ENCODE data around the gene WDR55.
A peak's percentile ranks its signal among the peaks of the same experiment; 100 is the strongest.
"Not testable (repeated sequence)": the region's sequence is repeated elsewhere in the genome, so short reads cannot be mapped to it uniquely, and the experiment has no call there.

Gene WDR55

DNA sequence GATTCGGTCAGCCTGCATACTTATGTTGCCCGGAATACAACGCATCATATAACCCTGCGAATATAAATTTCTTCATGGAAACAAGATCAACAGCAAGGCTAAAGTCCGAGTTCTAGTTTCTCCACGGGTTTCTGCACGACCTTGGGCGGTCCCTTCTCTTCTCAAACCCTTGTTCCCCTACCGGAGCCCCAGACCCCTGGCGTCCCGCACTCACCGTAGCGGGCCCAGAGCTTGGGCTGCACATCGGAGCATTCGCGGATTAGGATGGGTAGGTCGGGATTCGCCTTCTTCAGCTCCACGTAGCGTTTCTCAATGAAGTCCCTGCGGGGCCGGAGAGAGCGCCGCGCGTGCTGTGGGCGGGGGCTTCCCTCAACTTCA lies 17.7 kb upstream of the WDR55 start:
- no peak for DNase-seq (ENCODE audit: low spot score)

DNA sequence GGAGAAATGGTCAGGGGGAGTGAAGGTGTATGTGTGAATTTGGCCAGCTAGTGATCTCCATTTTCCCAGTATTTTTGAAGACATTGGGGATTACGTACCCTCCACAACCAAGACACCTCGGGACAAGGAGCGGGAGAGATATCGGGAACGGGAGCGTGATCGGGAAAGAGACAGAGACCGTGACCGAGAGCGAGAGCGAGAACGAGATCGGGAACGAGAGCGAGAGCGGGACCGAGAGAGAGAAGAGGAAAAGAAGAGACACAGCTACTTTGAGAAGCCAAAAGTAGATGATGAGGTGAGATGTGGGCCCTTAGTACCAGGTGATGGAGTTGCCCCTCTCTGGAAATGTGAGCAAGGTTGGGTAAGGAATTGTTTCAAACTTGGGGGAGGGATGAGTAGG lies 5.8 kb upstream of the WDR55 start:
- DNase-seq (ENCODE audit: low spot score), result no peak

DNA sequence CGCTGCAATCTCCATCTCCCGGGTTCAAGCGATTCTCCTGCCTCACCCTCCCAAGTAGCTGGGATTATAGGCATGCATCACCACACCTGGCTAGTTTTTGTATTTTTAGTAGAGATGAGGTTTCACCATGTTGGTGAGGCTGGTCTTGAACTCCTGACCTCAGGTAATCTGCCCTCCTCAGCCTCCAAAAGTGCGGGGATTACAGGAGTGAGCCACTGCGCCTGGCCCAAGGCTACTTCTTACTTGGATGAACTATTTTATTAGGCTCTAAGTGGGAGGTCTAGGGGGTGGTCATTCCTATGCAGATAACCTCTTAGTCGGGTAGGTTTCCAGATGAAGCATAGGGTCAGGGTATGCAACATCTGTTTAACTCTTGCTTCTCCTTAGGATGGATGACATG lies 4.3 kb upstream of the WDR55 start:
- not testable (repeated sequence) for DNase-seq (ENCODE audit: low spot score)

DNA sequence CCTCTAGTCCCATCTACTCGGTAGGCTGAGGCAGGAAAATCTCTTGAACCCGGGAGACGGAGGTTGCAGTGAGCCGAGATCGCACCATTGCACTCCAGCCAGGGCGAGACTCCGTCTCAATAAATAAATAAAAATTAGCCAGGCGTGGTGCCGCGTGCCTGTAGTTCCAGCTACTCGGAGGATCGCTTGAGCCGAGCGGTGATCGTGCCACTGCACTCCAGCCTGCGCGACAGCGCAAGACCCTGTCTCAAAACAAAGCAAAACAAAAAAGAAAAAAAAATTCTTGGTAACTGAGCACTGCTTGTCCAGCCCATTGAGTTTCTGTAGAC lies 710 bp upstream of the WDR55 start:
- no peak for DNase-seq (ENCODE audit: low spot score)

DNA sequence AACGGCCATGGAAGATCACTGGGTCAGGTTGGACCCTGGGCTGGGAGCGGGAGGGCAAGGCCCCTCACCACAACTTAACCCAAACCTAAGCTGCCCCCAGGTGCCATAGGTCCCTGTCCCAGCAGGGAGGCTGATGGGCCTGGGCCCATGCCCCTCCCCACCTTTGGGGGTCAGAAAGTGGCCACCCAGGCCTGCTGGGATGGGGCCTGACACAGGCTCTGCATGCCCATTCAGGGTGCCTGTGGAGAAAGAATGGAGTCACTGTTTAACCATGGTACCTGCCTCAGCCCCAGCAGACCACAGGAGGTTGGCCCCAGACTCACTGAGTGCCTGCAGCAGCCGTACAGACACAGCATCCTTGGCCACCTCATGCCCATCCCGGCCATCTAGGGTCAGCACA lies 6.3 kb downstream of the WDR55 start:
- not testable (repeated sequence) for DNase-seq (ENCODE audit: low spot score)

DNA sequence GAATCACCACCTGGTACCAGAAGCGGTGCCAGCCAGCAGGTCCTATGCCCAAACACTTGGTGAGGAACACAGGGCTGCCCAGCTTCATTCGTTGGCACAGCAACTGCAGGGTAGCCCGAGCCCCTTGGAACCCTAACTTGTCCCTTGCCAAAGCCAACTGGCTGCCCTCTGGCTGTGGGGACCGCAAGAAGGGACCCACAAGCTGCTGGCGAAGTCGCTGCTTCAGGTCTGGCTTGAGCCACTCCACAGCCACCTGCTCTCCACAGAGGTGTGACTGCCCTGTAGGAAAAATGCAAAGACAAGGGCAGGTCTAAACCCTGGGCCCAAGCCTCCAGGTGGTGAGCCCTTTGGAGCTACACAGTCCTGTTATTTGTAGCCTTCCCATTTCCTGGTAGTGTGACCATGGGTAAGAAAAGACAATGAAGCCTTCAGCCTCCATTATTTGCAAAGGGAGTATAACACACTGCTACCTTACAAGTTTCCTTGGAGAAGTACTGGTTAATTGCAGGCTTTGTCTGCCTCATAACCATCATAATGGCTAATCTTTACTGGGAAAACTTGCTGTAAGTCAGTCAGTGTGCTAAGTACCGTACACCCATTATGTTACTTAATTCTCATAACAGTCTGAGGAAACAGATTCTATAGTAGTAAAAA lies 6.9 kb downstream of the WDR55 start:
- DNase-seq (ENCODE audit: low spot score), result no peak

DNA sequence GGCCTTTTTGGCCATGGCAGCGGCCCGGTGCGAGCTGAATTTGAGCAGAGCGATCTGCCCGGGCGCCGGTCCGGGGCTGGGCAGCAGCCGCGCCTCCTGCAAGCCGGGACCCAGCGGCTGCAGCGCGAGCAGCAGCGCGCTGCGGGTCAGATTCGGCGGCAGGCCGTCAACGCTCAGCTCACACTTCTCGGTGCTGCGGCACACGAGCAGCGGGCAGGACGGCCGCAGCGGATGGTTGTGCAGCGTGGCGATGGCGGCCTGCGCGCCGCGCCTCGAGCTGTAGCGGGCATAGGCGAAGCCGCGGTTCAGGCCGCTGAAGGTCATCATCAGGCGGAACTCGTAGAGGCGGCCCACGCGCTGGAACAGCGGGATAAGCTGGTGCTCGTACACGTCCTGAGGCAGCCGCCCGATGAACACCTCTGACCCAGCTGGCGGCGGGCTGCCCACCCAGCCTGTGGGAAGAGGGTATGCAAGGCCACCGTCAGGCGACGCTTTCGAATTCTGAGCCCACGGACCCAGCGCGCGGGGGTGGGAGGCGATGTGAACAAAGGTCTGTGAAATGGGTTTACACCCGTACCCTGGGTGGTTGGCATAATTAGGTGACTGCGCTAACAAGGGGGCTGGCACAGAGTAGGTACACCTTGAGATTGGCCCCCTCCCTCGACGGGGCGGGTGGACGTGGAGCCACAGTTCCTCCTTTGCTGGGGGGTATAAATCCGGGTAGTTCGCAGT lies 7.9 kb downstream of the WDR55 start:
- DNase-seq (ENCODE audit: low spot score), result no peak

DNA sequence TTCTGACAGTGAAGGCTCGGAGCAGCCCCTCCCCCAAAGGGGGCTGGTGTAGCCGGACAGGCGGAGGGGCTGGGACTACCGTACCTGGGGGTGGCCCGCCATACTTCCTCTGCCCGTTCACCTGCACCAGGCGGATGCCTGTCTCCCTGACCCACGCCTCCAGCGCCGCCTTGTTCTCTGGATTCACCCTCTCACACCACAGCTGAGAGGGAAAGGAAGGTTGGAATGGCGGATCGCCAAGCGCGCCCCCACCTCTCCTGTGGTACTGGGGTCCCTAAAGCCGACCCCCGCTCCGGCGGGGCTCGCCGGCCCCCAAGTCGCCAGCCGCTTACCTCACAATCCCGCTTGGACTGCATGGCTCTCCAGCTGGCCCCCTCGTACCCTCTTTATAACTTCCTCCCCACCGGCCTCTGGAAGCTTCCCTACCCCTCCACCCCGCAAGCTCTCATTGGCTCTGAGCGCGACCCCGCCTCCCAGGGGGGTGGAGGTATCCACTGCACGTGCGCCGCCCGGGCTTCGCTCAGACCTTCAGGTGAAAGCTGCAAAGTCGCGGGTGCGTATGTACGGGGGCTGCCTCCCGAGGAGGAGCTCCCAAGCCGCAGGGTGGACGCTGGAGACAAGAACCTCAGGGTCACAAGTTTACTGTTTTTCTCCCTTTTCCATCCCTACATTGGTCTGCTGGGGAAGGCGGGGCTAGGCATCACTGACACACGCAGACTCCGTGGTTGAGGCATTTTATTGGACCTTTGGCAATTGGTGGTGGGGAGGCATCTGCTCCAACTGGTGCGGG lies 8.7 kb downstream of the WDR55 start, which contains the start of gene DND1:
TSS of gene DND1 (minus strand) at position 390 of the 790 bp plus-strand sequence. CDS start at position 356, 34 bp downstream.
- no peak for DNase-seq (ENCODE audit: low spot score)

DNA sequence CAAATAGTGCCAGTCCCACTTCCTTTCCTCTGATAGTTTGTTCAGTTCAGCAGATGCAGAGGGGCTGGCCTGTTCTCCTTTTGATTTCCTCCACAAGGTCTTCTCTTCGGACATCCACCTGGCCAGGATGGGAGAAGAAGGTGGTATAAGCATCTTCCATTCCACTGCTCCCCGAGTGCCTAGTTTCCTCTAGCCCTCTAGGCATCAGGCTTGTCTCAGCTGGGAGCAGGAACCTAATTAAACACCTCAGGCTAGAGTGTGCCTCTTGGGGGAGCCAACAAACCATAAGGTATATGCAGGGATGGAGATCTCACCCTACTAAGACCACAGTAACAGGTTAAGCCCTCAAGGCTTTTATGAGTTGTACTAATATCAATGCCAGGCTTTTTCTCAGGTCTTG lies 9.5 kb downstream of the WDR55 start:
- DNase-seq (ENCODE audit: low spot score), result no peak

DNA sequence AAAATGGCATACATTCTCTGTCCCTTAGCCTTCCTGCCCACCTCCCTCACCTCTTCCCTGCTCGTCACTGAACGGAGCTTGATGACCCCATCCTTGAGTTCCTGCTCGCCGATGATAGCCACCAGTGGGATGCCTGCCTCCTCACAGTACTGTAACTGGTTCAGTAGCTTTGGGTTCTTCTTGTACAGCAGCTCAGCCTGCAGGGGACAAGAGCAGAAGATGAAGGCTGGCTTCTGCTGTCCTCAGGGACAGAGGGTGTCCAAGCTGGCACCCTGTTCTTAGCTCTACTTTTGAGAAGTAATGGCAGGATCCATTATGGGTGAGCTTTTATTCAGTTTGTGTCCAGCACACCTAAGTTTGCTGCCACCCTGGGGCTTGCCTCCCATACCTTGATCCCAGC lies 9.9 kb downstream of the WDR55 start:
- no peak for DNase-seq (ENCODE audit: low spot score)

DNA sequence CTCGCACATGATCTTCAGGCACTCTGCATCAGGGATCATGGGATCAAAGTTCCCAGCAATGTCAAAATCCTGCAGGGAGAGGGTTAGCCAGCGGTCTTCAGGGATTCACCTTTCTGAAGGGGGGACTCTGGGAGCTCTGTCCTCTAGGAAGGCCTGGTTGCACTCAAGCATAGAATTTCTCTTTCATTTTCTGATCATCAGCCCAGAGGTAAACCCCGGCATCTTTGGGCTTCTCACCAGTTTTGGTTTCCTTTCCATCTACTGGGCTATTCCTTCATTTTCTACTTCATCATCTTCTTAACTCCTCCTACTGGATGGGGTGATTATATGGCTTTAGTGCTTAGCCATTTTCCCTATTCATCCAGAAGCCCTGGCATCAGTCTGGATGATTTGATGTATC lies 13.2 kb downstream of the WDR55 start:
- no peak for DNase-seq (ENCODE audit: low spot score)

DNA sequence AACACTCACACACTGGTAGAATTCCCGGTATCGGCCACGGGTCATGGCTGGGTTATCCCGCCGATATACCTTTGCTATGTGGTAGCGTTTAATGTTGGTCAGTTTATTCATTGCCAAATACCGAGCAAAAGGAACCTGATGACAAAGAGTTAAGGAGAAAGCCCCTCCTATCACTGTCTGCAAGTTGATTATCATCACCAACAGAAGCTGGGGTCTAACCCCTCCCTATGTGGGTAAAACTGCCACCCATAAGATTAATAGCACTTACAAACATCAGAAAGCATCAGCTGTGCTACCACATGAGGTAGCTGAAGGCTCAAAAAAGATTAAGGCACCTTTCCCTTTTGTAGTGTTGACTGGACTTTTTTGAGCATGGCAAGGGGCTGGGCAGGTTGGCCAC lies 14.3 kb downstream of the WDR55 start:
- DNase-seq (ENCODE audit: low spot score), result no peak

DNA sequence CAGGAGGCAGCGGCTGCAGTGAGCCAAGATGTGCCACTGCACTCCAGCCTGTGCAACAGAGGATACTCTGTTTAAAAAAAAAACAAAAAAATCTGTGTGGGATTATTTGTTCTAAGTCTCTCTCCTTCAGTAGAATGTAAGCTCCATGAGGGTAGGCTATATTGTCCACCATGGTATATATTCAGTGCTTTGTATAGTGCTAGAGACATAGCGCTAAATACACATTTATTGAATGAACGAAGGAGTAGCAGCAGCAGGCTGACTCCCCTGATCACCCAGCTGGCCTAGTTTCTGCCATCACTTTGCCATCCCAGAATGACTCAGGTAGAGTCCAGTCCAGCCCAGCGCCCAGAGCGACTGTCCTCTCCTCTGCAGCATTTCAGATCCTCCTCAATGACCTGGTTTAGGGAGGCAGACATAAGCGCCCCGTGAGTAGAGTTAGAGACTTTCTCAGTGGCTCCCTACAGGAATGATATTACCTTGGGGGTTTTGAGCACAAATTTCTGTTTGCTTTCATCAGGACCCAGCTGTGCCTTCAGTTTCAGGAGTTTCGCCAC lies 25.8 kb downstream of the WDR55 start:
- peak; percentile 25 for DNase-seq (ENCODE audit: low spot score)

DNA sequence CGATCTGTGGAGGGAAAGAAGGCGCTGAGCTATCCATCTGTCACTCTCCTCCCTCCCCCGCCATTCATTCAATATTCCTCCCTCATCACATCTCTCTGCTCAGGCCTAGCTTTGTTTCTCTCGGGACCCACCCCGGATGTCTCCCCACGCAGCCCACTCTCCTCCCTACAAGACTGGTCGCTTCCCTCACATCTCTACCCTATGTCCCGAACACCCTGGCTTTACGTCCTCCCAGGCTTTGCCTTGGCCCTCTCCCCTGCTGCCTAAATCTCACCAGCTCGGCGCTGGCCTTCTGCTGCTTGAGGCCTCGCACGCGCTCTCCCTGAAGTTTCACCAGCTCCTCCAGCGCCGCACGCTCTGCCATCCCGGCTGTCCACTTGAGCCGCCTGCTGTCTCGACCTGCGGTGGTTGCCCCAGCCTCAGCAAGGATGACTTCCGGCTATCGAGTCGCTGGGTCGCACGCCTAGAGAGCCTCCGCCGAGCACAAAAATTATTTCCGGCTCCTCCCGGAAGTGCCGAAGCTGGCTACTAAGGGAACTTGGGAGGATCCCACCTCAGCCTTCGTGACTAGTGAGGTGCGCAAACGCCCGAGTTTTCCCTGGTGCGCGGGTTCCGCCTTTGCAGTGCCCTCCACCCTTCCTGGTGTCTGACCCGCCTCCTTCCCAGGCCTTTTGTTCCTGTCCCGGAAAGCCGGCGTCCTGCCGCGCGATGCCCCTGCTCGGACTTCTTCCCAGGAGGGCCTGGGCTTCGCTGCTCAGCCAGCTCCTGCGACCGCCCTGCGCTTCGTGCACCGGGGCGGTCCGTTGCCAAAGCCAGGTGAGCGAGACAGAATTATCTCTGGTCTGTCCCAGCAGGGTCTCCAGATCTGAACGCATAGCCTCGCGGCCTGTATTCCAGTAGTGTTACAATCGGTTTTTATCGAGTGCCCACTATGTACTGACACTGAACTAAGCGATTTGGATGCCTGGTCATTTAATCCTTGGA lies 26.5 kb downstream of the WDR55 start, which contains the start of the genes HARS1 and HARS2:
TSS of gene HARS1 (minus strand) at position 430 of the 984 bp plus-strand sequence. CDS start at position 364, 66 bp downstream.
TSS of gene HARS2 (plus strand) at position 515 of the 984 bp plus-strand sequence. CDS start at position 709, 194 bp downstream.
- DNase-seq (ENCODE audit: low spot score), result peak; percentile 98

DNA sequence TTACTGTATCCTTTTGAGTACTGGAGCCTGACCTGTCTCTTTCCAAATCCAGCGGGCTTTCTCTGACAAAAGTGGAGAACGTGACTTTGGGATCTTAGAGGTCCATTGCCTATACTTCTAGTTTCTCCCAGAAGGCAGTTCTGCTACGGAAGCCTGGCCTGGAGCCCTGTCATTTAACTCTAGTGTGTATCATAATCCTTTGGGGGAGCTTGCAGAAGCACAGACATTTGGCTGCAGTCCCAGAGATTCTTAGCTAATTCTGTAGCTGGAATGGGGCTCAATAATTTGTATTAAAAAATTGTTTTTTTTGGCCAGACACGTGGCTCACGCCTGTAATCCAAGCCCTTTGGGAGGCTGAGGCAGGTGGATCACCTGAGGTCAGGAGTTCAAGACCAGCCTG lies 29.6 kb downstream of the WDR55 start:
- DNase-seq (ENCODE audit: low spot score), result no peak

DNA sequence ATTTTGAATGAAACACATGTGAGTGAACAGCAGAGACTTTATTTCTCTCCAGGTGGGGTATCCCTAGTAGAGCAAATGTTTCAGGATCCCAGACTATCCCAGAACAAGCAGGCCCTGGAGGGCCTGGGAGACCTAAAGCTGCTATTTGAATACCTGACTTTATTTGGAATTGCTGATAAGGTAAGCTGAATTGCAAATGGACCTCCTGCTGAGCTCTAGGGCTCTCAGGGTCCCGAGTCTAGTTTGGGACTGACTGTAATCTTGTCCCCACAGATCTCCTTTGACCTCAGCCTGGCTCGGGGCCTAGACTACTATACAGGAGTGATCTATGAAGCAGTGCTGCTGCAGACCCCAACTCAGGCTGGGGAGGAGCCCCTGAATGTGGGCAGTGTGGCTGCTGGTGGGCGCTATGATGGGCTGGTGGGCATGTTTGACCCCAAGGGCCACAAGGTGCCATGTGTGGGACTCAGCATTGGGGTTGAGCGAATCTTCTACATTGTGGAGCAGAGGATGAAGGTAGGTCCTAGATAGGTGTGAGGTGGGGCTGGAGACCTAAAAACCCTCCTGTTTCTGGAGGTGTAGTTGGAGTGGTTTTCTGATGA lies 32.3 kb downstream of the WDR55 start:
- no peak for DNase-seq (ENCODE audit: low spot score)

DNA sequence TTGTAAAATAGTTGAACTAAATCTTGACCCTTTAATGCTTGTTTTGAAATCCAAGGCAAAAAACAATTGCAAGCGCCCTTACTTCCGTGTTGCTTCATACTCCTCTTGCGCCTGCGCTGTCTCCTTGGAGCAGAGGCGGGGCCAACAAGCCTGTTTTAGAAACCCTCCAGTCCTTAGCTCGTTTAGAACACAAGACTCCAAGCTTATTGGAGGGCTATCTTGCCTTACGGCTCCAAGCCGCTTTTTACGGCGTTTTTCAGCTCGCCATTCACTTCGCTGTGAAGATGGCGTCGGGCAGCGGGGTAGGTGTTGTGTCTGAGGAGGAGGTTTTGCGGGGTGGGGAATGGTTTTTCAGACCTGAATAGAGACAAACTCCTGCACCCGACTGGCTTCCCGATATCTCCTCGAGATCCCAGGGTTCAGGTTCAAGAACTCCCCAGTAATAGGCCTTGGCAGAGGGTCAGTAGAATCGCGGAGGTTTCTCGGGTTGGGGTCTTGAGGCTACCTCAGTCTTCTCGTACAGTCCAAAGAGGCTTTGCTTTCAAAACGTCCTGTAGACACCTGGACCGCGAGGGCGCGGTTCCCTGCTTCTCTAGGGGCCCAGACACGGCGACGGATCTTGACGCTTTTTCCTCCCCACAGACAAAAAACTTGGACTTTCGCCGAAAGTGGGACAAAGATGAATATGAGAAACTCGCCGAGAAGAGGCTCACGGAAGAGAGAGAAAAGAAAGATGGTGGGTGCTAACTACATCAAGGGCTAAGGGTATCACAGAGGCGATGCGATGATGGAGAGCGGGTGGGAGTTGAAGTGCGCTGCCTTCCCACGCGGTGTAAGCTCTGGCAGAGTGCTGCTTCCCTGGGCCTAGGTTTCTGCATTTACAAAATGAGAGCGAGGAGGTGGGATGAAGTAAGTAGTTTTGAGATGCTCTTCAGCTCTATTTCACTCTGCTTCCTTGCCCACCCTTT lies 35.8 kb downstream of the WDR55 start, which contains the start of gene ZMAT2:
TSS of gene ZMAT2 (plus strand) at position 271 of the 968 bp plus-strand sequence. CDS start at position 285, 14 bp downstream.
- peak; percentile 99 for DNase-seq (ENCODE audit: low spot score)

DNA sequence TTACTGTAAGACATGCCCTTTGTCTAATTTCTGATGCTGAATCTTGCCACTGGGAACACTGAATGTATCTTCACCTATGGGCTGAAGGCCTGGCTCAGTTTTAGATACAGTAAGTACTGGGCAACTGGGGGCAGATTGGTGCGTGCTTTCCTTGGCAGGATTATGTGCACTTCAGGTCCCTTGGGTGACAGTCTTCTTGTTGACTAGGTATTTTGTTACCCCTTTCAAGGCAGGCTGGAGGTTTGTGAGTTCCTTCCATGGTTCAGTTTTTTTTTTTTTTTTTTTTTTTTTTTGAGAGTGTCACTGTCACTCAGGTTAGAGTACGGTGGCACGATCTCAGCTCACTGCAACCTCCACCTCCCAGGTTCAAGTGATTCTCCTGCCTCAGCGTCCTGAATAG lies 43.1 kb downstream of the WDR55 start:
- DNase-seq (ENCODE audit: low spot score), result no peak

DNA sequence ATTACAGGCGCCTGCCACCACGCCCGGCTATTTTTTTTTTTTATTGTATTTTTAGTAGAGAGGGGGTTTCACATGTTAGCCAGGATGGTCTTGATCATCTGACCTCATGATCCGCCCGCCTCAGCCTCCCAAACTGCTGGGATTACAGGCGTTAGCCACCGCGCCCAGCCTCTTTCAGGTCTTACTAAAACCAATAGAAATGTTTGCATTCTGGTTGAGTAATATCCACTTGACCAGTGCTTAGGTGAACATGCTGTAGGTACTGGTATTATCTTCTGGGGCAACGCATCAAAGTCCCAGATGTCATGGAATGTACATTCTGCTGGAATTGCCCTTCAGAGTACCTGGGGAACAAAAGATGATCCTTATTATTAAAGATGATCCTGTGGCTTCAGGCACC lies 44.1 kb downstream of the WDR55 start:
- DNase-seq (ENCODE audit: low spot score), result not testable (repeated sequence)

All from SW480 (cell line).